HL-60 (cell line): ENCODE results near the gene CARD19.

ENCODE experiments used
- DNase-seq, 2 experiments: peaks; one replicate each; pipeline ENCODE4 v3.0.0-alpha.2; 2010 to 2020; ENCODE audit warnings: low read depth in 1 of 2, low spot score in 1 of 2
- H3K27ac ChIP-seq: fragments of 250-450 bp; sonication (Bioruptor Pico); replicated peaks from 2 replicates; pipeline ENCODE4 v1.5.1; 2020; ENCODE audit warnings: mild to moderate bottlenecking, moderate library complexity
- H3K27me3 ChIP-seq: fragments of 250-450 bp; sonication (Bioruptor Pico); 2 replicates; pipeline ENCODE4 v1.5.1; 2021; ENCODE audit warnings: mild to moderate bottlenecking, moderate library complexity; ENCODE audit not compliant: insufficient read depth, poor library complexity, severe bottlenecking
- H3K4me3 ChIP-seq: replicated peaks from 2 replicates; pipeline ENCODE4 v1.5.1; 2011; ENCODE audit warnings: mild to moderate bottlenecking, control low read depth, low read length; ENCODE audit not compliant: insufficient read depth
- CTCF ChIP-seq: IDR thresholded peaks from one replicate; pipeline ENCODE4 v1.5.1; 2011; ENCODE audit warnings: low read length, control low read depth, inconsistent platforms; ENCODE audit not compliant: insufficient read depth
- GABPA ChIP-seq: IDR thresholded peaks from 2 replicates; pipeline ENCODE4 v1.6.1; 2012; ENCODE audit warnings: low read depth
- POLR2AphosphoS5 ChIP-seq: IDR thresholded peaks from 2 replicates; pipeline ENCODE4 v1.6.1; 2012; ENCODE audit warnings: low read depth
- REST ChIP-seq: IDR thresholded peaks from 2 replicates; pipeline ENCODE4 v1.6.1; 2012; ENCODE audit warnings: low read depth; ENCODE audit not compliant: insufficient replicate concordance
- SPI1 ChIP-seq: IDR thresholded peaks from 2 replicates; pipeline ENCODE4 v1.6.1; 2012; ENCODE audit warnings: low read depth, mild to moderate bottlenecking, borderline replicate concordance

Gene CARD19

GRCh38 chr9:93128011-93128714, 32.1 kb downstream of the CARD19 start:
- H3K27ac ChIP-seq, result peak overlapping the region; percentile 67
- no peak; the same call in 1 of the 2 replicates for TF ChIP-seq POLR2AphosphoS5
- TF ChIP-seq REST, result no peak
- no peak for TF ChIP-seq GABPA
- TF ChIP-seq SPI1, result no peak
- no peak for TF ChIP-seq CTCF
- H3K4me3 ChIP-seq, result no peak overlapping the region
- no peak for DNase-seq
- no peaks in the 10 kb centered on the region for H3K27me3 ChIP-seq

DNA sequence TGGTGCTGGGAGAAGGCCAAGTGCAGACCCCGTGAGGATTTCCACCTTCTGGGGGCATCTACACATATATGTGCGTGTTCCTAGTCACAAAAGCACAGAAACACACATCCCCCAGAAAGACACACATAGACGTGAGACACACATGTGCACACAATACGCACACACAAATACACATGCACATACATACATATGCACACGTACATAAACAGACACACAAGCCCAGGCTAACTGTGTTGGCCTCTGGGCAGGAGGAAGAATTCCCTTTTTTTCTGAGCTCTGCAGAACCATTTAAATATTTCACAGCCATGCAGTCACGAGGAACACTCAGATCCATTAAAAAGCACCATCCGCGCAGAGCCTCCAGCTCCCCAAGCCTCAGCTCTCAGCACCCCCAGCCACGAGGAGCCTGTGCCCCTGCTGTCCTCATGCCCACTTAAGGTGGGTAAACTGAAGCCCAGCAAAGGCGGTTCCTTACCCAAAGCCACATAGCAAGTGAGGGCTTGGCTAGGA, 32.8 kb downstream of the CARD19 start:
- TF ChIP-seq CTCF, result no peak
- TF ChIP-seq SPI1, result no peak
- TF ChIP-seq REST, result no peak
- no peak for TF ChIP-seq GABPA
- no peak for TF ChIP-seq POLR2AphosphoS5
- H3K27me3 ChIP-seq, result no peaks in the 10 kb centered on the region
- peak overlapping the region; percentile 67 for H3K27ac ChIP-seq
- H3K4me3 ChIP-seq, result no peak overlapping the region
- DNase-seq, result no peak

DNA sequence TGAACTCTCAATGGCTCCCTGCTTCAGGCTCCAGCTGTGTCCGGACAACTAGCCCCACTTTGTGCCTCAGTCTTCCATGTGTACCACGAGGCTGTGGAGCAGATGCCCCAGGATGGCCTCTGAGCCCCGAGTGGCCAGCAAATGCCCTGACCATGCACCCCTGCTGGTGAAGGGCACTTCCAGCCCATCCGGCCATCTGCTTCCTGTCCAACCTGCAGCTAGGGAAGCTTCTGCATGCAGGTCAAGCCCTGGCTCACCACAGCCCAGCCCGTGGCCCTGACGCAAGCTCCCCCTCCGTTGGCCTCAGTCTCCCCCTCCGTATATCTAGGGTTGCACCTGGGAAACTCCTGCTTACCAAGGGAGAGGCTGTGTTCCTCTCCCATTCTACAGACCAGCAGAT, 33.3 kb downstream of the CARD19 start:
- DNase-seq, result no peak
- TF ChIP-seq SPI1, result no peak
- peak; percentile 18; the same call in 1 of the 2 replicates for TF ChIP-seq POLR2AphosphoS5
- H3K4me3 ChIP-seq, result no peak overlapping the region
- H3K27me3 ChIP-seq, result no peaks in the 10 kb centered on the region
- H3K27ac ChIP-seq, result peak overlapping the region; percentile 67; the same call in 1 of the 2 replicates

- DNase-seq, result no peak
- no peak overlapping the region; the same call in none of the 2 replicates for H3K27ac ChIP-seq
Observed at GRCh38 chr9:93129691-93130500, 33.9 kb downstream of the CARD19 start.

More at GRCh38 chr9:93129691-93130500, 33.9 kb downstream of the CARD19 start:
- TF ChIP-seq CTCF, result no peak
- no peak for TF ChIP-seq POLR2AphosphoS5
- no peak for TF ChIP-seq SPI1
- no peak for TF ChIP-seq REST
- no peak for TF ChIP-seq GABPA
- Histone ChIP-seq H3K27me3 (no peaks in the 10 kb centered on the region), H3K4me3 (no peak overlapping the region)
